Measurements from ENCODE around the gene SLC16A3. TPM values are rescaled to one million over a fixed set of nuclear protein-coding genes. Genes with fewer than 3 reads are reported as not detected.
"Not testable (repeated sequence)": the region's sequence is repeated elsewhere in the genome, so short reads cannot be mapped to it uniquely, and the experiment has no call there.

Gene SLC16A3
- total RNA-seq, 1 experiment from 2014 or later, result 198 TPM

DNA sequence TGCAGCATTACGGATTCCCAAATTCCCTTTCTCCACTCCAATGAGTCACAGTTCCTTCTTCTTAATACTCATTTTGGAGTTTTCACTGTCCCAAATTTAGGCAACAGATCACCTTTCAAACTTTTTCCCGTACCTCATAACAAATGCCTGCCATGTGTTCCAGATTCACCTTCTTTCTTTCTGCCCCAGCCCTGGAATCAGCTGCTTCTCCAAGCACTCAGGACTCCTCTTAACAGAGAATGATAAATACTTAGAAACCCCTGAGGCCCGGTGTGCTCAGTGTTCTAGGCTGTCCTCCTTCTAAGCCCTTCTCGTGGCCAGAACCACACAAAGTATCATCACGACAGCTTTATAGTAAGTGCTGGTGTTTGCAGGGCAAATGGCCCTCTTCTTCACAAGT is 29.7 kb downstream of the SLC16A3 start:
- peaks cover 31% of the 10 kb centered on the region; the same call in 1 of the 2 replicates for H3F3A ChIP-seq (ENCODE audit: insufficient read depth, low read depth)
- H3K36me3 ChIP-seq (ENCODE audit: low read depth), result peaks cover 18% of the 10 kb centered on the region; the same call in 1 of the 2 replicates
- H2AFZ ChIP-seq, result no peak overlapping the region
- POLR2A ChIA-PET (ENCODE audit: unreplicated experiment), result no interaction called here
- intact Hi-C loops (cut with micrococcal nuclease; ENCODE audit: unreplicated experiment), result no loop called here
- no peak for TF ChIP-seq EZH2 (IDR thresholded peaks at IDR 0.05; ENCODE audit: low read depth)
- TF ChIP-seq, protein P1, sequence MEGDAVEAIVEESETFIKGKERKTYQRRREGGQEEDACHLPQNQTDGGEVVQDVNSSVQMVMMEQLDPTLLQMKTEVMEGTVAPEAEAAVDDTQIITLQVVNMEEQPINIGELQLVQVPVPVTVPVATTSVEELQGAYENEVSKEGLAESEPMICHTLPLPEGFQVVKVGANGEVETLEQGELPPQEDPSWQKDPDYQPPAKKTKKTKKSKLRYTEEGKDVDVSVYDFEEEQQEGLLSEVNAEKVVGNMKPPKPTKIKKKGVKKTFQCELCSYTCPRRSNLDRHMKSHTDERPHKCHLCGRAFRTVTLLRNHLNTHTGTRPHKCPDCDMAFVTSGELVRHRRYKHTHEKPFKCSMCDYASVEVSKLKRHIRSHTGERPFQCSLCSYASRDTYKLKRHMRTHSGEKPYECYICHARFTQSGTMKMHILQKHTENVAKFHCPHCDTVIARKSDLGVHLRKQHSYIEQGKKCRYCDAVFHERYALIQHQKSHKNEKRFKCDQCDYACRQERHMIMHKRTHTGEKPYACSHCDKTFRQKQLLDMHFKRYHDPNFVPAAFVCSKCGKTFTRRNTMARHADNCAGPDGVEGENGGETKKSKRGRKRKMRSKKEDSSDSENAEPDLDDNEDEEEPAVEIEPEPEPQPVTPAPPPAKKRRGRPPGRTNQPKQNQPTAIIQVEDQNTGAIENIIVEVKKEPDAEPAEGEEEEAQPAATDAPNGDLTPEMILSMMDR (conservative IDR thresholded peaks at IDR 0.05), result no peak
- no peaks in the 10 kb centered on the region for H3K4me1 ChIP-seq (replicated peaks; ENCODE audit: insufficient read depth)
- BruUV-seq (replicated peaks), result no TSS peak
- no peaks in the 10 kb centered on the region for H3K9me3 ChIP-seq (ENCODE audit: insufficient read depth, low read depth)
- no peak overlapping the region for H3K4me2 ChIP-seq
- DNase-seq, result no peak
- H3K79me2 ChIP-seq (ENCODE audit: low read depth), result peaks cover 77% of the 10 kb centered on the region
- CTCF ChIA-PET, result no interaction called here
- H3K27me3 ChIP-seq (ENCODE audit: insufficient read depth, low read depth), result no peaks in the 10 kb centered on the region
- no peak overlapping the region for H3K4me3 ChIP-seq
- no peak overlapping the region for H3K27ac ChIP-seq
- no peaks in the 10 kb centered on the region for H3K9me2 ChIP-seq (ENCODE audit: insufficient read depth)
- H4K20me1 ChIP-seq (ENCODE audit: insufficient read depth), result peaks cover 65% of the 10 kb centered on the region

DNA sequence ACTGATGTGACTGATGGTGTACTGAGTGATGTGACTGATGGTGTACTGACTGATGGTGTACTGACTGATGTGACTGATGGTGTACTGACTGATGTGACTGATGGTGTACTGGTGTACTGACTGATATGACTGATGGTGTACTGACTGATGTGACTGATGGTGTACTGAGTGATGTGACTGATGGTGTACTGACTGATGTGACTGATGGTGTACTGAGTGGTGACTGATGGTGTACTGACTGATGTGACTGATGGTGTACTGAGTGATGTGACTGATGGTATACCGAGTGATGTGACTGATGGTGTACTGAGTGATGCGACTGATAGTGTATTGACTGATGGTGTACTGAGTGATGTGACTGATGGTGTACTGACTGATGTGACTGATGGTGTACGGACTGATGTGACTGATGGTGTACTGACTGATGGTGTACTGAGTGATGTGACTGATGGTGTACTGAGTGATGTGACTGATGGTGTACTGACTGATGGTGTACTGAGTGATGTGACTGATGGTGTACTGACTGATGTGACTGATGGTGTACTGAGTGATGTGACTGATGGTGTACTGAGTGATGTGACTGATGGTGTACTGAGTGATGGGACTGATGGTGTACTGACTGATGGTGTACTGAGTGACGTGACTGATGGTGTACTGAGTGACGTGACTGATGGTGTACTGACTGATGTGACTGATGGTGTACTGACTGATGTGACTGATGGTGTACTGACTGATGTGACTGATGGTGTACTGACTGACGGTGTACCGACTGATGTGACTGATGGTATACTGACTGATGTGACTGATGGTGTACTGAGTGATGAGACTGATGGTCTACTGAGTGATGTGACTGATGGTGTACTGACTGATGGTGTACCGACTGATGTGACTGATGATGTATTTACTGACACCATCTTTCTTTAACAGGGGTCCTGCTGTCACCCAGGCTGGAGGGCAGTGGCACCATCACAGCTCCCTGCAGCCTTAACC is 31.4 kb downstream of the SLC16A3 start:
- H3K27ac ChIP-seq; intact Hi-C loops (cut with micrococcal nuclease; ENCODE audit: unreplicated experiment); H3K27me3 ChIP-seq (ENCODE audit: insufficient read depth, low read depth); H3K4me3 ChIP-seq; H2AFZ ChIP-seq; H3K9me3 ChIP-seq (ENCODE audit: insufficient read depth, low read depth); H3K9me2 ChIP-seq (ENCODE audit: insufficient read depth); CTCF ChIA-PET; BruUV-seq (replicated peaks); DNase-seq; POLR2A ChIA-PET (ENCODE audit: unreplicated experiment); H3K4me2 ChIP-seq; H3K4me1 ChIP-seq (replicated peaks; ENCODE audit: insufficient read depth): not testable (repeated sequence)
- Histone ChIP-seq H4K20me1 (ENCODE audit: insufficient read depth) (peaks cover 77% of the 10 kb centered on the region), H3K36me3 (ENCODE audit: low read depth) (peaks cover 27% of the 10 kb centered on the region), H3K79me2 (ENCODE audit: low read depth) (peaks cover 92% of the 10 kb centered on the region), H3F3A (ENCODE audit: insufficient read depth, low read depth) (peaks cover 36% of the 10 kb centered on the region; the same call in 1 of the 2 replicates)

DNA sequence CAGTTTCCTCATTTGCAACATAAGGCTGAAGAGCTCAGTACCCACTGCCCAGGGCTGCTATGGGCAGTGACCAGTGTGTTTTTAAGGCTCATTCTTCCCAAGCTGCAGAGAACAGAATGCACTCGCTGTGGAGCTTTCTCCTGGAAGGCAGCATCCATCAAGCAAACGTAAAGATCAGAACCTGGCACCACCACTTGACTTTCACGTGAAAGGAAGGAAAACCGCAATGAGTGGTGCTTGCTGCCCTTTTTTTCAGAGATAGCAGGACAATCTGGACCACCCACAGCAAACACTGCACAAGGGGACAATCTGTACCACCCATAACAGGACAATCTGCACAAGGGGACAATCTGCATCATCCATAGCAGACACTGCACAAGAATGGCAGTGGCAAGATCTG is 33.5 kb downstream of the SLC16A3 start:
- H3K9me2 ChIP-seq (ENCODE audit: insufficient read depth), result no peaks in the 10 kb centered on the region
- no peaks in the 10 kb centered on the region for H3K27me3 ChIP-seq (ENCODE audit: insufficient read depth, low read depth)
- H3K4me2 ChIP-seq, result no peak overlapping the region
- intact Hi-C loops (cut with micrococcal nuclease; ENCODE audit: unreplicated experiment), result no loop called here
- no peaks in the 10 kb centered on the region for H3K9me3 ChIP-seq (ENCODE audit: insufficient read depth, low read depth)
- H3K4me3 ChIP-seq, result no peak overlapping the region
- peaks cover 4% of the 10 kb centered on the region for H3K4me1 ChIP-seq (replicated peaks; ENCODE audit: insufficient read depth)
- TF ChIP-seq, protein P1 (conservative IDR thresholded peaks at IDR 0.05), result no peak
- no peak for TF ChIP-seq EZH2 (IDR thresholded peaks at IDR 0.05; ENCODE audit: low read depth)
- DNase-seq, result no peak
- BruUV-seq (replicated peaks), result no TSS peak
- no peak overlapping the region for H3K27ac ChIP-seq
- H3K79me2 ChIP-seq (ENCODE audit: low read depth), result peaks cover 94% of the 10 kb centered on the region
- H3F3A ChIP-seq (ENCODE audit: insufficient read depth, low read depth), result peaks cover 35% of the 10 kb centered on the region; the same call in 1 of the 2 replicates
- H2AFZ ChIP-seq, result no peak overlapping the region
- ChIA-PET CTCF (no interaction called here), POLR2A (ENCODE audit: unreplicated experiment) (no interaction called here)
- peaks cover 78% of the 10 kb centered on the region for H4K20me1 ChIP-seq (ENCODE audit: insufficient read depth)
- peaks cover 40% of the 10 kb centered on the region for H3K36me3 ChIP-seq (ENCODE audit: low read depth)

Measured in PC-9 (cell line).